CD4-positive, alpha-beta memory T cell (primary cell): ENCODE results near the gene SP6. TPM values are rescaled to one million over a fixed set of nuclear protein-coding genes. Genes with fewer than 3 reads are reported as not detected.

Source experiments
- CTCF ChIA-PET: fragments of 350-600 bp; sonication (Branson Sonifier 250); formaldehyde crosslinking; loops from one replicate; lab custom pipeline; 2021; ENCODE audit warnings: inconsistent platforms; ENCODE audit not compliant: partially characterized antibody; lab: Charles Lee
- POLR2A ChIA-PET: fragments of 350-600 bp; sonication (Branson Sonifier 250); formaldehyde crosslinking; loops from one replicate; lab custom pipeline; 2021; ENCODE audit not compliant: partially characterized antibody; lab: Charles Lee
- DNase-seq, 5 donors: peaks; one replicate each; pipeline versions ENCODE4 v3.0.0 to v3.0.0-alpha.2; 2020 to 2022; ENCODE audit warnings: mixed read lengths in 1 of 5
- H3K27ac ChIP-seq: one replicate; pipeline ENCODE4 v1.7.0; 2013; ENCODE audit warnings: low read depth, low read length
- H3K27me3 ChIP-seq: 2 replicates; pipeline ENCODE4 v1.7.0; 2013; ENCODE audit warnings: mild to moderate bottlenecking, low read length, moderate library complexity; ENCODE audit not compliant: insufficient read depth
- H3K36me3 ChIP-seq: 2 replicates; pipeline ENCODE4 v1.7.0; 2013; ENCODE audit warnings: mild to moderate bottlenecking, low read length, moderate library complexity; ENCODE audit not compliant: insufficient read depth
- H3K4me1 ChIP-seq: 2 replicates; pipeline ENCODE4 v1.7.0; 2013; ENCODE audit warnings: mild to moderate bottlenecking, low read length, moderate library complexity; ENCODE audit not compliant: insufficient read depth
- H3K4me3 ChIP-seq, 2 donors: one replicate each; pipeline ENCODE4 v1.7.0; 2013; ENCODE audit warnings: low read length in 2 of 2, mild to moderate bottlenecking in 1 of 2
- H3K9me3 ChIP-seq, 2 donors: one replicate each; pipeline ENCODE4 v1.7.0; 2013; ENCODE audit warnings: low read length in 2 of 2, control low read depth in 1 of 2; ENCODE audit not compliant: control insufficient read depth in 1 of 2
- H3K27ac Mint-ChIP-seq, 7 donors: one replicate each; pipeline ENCODE4 v1.8.0; 2020 to 2021; ENCODE audit warnings: mixed read lengths in 7 of 7, mild to moderate bottlenecking in 6 of 7, inconsistent platforms in 3 of 7, moderate library complexity in 3 of 7
- H3K27me3 Mint-ChIP-seq, 2 donors: one replicate each; pipeline ENCODE4 v1.8.0; 2020 to 2021; ENCODE audit warnings: mixed read lengths in 2 of 2
- H3K36me3 Mint-ChIP-seq, 2 donors: one replicate each; pipeline ENCODE4 v1.8.0; 2020 to 2021; ENCODE audit warnings: mixed read lengths in 2 of 2, inconsistent platforms in 1 of 2, mild to moderate bottlenecking in 1 of 2
- H3K4me1 Mint-ChIP-seq, 4 donors: one replicate each; pipeline ENCODE4 v1.8.0; 2020 to 2021; ENCODE audit warnings: mixed read lengths in 4 of 4, mild to moderate bottlenecking in 1 of 4
- H3K4me3 Mint-ChIP-seq, 8 donors: one replicate each; pipeline ENCODE4 v1.8.0; 2020 to 2021; ENCODE audit warnings: mixed read lengths in 8 of 8, mild to moderate bottlenecking in 7 of 8, moderate library complexity in 6 of 8, inconsistent platforms in 3 of 8
- H3K9me3 Mint-ChIP-seq, 8 donors: one replicate each; pipeline ENCODE4 v1.8.0; 2020 to 2021; ENCODE audit warnings: mixed read lengths in 8 of 8, mild to moderate bottlenecking in 5 of 8, inconsistent platforms in 3 of 8, moderate library complexity in 1 of 8
- intact Hi-C: fragments of 100-400 bp; cut with micrococcal nuclease; formaldehyde crosslinking; loops from one replicate; pipeline ENCODE4 v1.15.1; 2023
- polyA plus RNA-seq, 2 donors: library from polyadenylated mRNA; unstranded; fragments of 300-500 nt; fragmentation: Illumina TruSeq; gene quantifications; one replicate each; pipeline ENCODE4 v1.2.3, GENCODE V29; 2021
- total RNA-seq, 2 experiments: library from RNA; stranded (reverse); gene quantifications; one replicate each; pipeline ENCODE4 v1.2.3, GENCODE V29; 2021

The SP6 gene
- total and polyA plus RNA-seq, 4 experiments from 2014 or later, result not detected

GRCh38 chr17:47797797-47798196, 53.2 kb downstream of the SP6 start:
- Mint-ChIP-seq H3K4me1 (no peaks in the 10 kb centered on the region), H3K27ac (no peak overlapping the region), H3K4me3 (no peak overlapping the region), H3K27me3 (peaks cover 15 to 17% of the 10 kb centered on the region in 2 donors), H3K9me3 (no peaks in the 10 kb centered on the region), H3K36me3 (no peaks in the 10 kb centered on the region)
- Histone ChIP-seq H3K4me3 (no peak overlapping the region), H3K36me3 (no peaks in the 10 kb centered on the region), H3K27ac (no peak overlapping the region), H3K4me1 (no peaks in the 10 kb centered on the region), H3K27me3 (no peaks in the 10 kb centered on the region), H3K9me3 (no peaks in the 10 kb centered on the region)
- ChIA-PET CTCF (no interaction called here), POLR2A (interaction anchor here (1.0 kb wide), 1 partner anchor 24 kb away, joined by 3 read pairs; the partner anchor contains the start of gene OSBPL7)
- intact Hi-C loops, result no loop called here
- no peak for DNase-seq

Other genes starting within 250 kb of the SP6 start
- gene KPNB1, start 201.2 kb downstream of the SP6 start, total RNA-seq, result 100 to 1,000 TPM; 258 to 268 TPM
- gene KPNB1, start 201.2 kb downstream of the SP6 start, polyA plus RNA-seq, result 10 to 100 TPM; 13.4 to 26.9 TPM
- gene TBKBP1, start 157.0 kb downstream of the SP6 start, total RNA-seq, result 1 to 10 TPM; 6.7 to 7.4 TPM
- under 1 TPM; 0.49 to 0.68 TPM for gene TBKBP1, start 157.0 kb downstream of the SP6 start, polyA plus RNA-seq
- gene TBX21, start 117.9 kb downstream of the SP6 start, total RNA-seq, result 10 to 100 TPM; 15.8 to 17.9 TPM
- 10 to 100 TPM in 1 of 2 donors, 1 to 10 TPM in 1; 6.8 to 11.5 TPM for gene TBX21, start 117.9 kb downstream of the SP6 start, polyA plus RNA-seq
- 10 to 100 TPM; 46.5 to 50.4 TPM for gene OSBPL7, start 29.4 kb downstream of the SP6 start, total RNA-seq
- 1 to 10 TPM; 1.6 to 7.9 TPM for gene OSBPL7, start 29.4 kb downstream of the SP6 start, polyA plus RNA-seq
- gene MRPL10, start 19.6 kb downstream of the SP6 start, total RNA-seq, result 10 to 100 TPM; 39.6 to 41.4 TPM
- gene MRPL10, start 19.6 kb downstream of the SP6 start, polyA plus RNA-seq, result 10 to 100 TPM; 45.9 to 69.6 TPM
- gene LRRC46, start 19.5 kb downstream of the SP6 start, total RNA-seq, result under 1 TPM; 0.23 to 0.69 TPM
- gene LRRC46, start 19.5 kb downstream of the SP6 start, polyA plus RNA-seq, result not detected
- gene SCRN2, start 9.9 kb downstream of the SP6 start, total RNA-seq, result 10 to 100 TPM; 26.4 to 30.5 TPM
- gene SCRN2, start 9.9 kb downstream of the SP6 start, polyA plus RNA-seq, result 10 to 100 TPM; 15.7 to 19.5 TPM
- 10 to 100 TPM; 39.6 to 39.9 TPM for gene SP2, start 45.1 kb upstream of the SP6 start, total RNA-seq
- 10 to 100 TPM in 1 of 2 donors, 1 to 10 TPM in 1; 3.0 to 17.1 TPM for gene SP2, start 45.1 kb upstream of the SP6 start, polyA plus RNA-seq
- gene PNPO, start 90.4 kb upstream of the SP6 start, total RNA-seq, result 10 to 100 TPM; 12.1 TPM
- gene PNPO, start 90.4 kb upstream of the SP6 start, polyA plus RNA-seq, result 10 to 100 TPM; 19.9 to 23.4 TPM
- gene PRR15L, start 106.7 kb upstream of the SP6 start, total RNA-seq, result not detected
- under 1 TPM in 1 of 2 donors, not detected in 1; 0.11 TPM for gene PRR15L, start 106.7 kb upstream of the SP6 start, polyA plus RNA-seq
- 100 to 1,000 TPM; 340 to 343 TPM for gene CDK5RAP3, start 120.0 kb upstream of the SP6 start, total RNA-seq
- gene CDK5RAP3, start 120.0 kb upstream of the SP6 start, polyA plus RNA-seq, result 10 to 100 TPM; 75.1 to 99.2 TPM
- gene COPZ2, start 186.6 kb upstream of the SP6 start, total RNA-seq, result 1 to 10 TPM; 1.9 to 2.0 TPM
- 1 to 10 TPM; 1.6 to 1.9 TPM for gene COPZ2, start 186.6 kb upstream of the SP6 start, polyA plus RNA-seq
- gene NFE2L1, start 197.2 kb upstream of the SP6 start, total RNA-seq, result 10 to 100 TPM; 53.5 to 62.5 TPM
- 10 to 100 TPM in 1 of 2 donors, 1 to 10 TPM in 1; 2.9 to 16.2 TPM for gene NFE2L1, start 197.2 kb upstream of the SP6 start, polyA plus RNA-seq